HCT116 (cell line): ENCODE measurements around the gene FLCN.

Experiments
- ELF1 ChIP-seq: IDR thresholded peaks from 2 replicates; pipeline ENCODE4 v1.6.1; 2012; ENCODE audit warnings: low read depth, borderline replicate concordance
- EZH2 ChIP-seq: fragments of 200-600 bp; sonication (generic); IDR thresholded peaks from 2 replicates; pipeline ENCODE4 v1.6.1; 2017; ENCODE audit warnings: antibody characterized with exemption, mixed run types
- EZH2phosphoT487 ChIP-seq: fragments of 200-600 bp; IDR thresholded peaks from 2 replicates; pipeline ENCODE4 v1.6.1; 2018; ENCODE audit warnings: antibody characterized with exemption, borderline replicate concordance
- POLR2A ChIP-seq: IDR thresholded peaks from 2 replicates; pipeline ENCODE4 v1.7.0; 2011; ENCODE audit warnings: borderline replicate concordance; ENCODE audit not compliant: insufficient read depth, insufficient read length; ENCODE audit errors: extremely low read depth
- POLR2AphosphoS5 ChIP-seq: IDR thresholded peaks from 2 replicates; pipeline ENCODE4 v1.6.1; 2011; ENCODE audit warnings: mild to moderate bottlenecking, low read depth, low read length, moderate library complexity
- YY1 ChIP-seq: IDR thresholded peaks from 2 replicates; pipeline ENCODE4 v1.6.1; 2011; ENCODE audit warnings: low read length, low read depth, moderate library complexity, mild to moderate bottlenecking; ENCODE audit not compliant: insufficient replicate concordance; ENCODE audit errors: extremely low read depth
- TF ChIP-seq, protein P1 (sequence below), 3 experiments: fragments of 200-600 bp in 1 of 3; sonication (generic) in 1 of 3; IDR thresholded peaks in 2 of 3; conservative IDR thresholded peaks in 1 of 3; 2 replicates each; pipeline ENCODE4 v1.5.1; 2012 to 2017; ENCODE audit warnings: low read depth in 2 of 3, low read length in 2 of 3, antibody characterized with exemption in 1 of 3, borderline replicate concordance in 1 of 3, control low read depth in 1 of 3, mild to moderate bottlenecking in 1 of 3, mixed read lengths in 1 of 3, mixed run types in 1 of 3, moderate library complexity in 1 of 3; ENCODE audit not compliant: insufficient read depth in 1 of 3

DNA sequence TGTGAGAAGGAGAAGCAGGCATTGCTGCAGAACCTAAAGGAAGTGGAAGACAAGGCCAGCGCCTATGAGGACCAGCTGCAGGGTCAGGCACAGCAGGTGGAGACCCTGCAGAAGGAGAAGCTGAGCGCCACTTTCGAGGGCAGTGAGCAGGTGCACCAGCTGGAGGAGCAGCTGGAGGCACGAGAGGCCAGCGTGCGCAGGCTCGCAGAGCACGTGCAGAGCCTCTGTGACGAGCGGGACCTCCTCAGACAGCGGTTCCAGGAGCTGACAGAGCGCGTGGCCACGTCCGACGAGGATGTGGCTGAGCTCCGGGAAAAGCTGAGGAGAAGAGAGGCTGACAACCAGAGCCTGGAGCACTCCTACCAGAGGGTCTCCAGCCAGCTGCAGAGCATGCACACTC is 72.3 kb downstream of the FLCN start:
- TF ChIP-seq, protein P1, sequence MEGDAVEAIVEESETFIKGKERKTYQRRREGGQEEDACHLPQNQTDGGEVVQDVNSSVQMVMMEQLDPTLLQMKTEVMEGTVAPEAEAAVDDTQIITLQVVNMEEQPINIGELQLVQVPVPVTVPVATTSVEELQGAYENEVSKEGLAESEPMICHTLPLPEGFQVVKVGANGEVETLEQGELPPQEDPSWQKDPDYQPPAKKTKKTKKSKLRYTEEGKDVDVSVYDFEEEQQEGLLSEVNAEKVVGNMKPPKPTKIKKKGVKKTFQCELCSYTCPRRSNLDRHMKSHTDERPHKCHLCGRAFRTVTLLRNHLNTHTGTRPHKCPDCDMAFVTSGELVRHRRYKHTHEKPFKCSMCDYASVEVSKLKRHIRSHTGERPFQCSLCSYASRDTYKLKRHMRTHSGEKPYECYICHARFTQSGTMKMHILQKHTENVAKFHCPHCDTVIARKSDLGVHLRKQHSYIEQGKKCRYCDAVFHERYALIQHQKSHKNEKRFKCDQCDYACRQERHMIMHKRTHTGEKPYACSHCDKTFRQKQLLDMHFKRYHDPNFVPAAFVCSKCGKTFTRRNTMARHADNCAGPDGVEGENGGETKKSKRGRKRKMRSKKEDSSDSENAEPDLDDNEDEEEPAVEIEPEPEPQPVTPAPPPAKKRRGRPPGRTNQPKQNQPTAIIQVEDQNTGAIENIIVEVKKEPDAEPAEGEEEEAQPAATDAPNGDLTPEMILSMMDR (IDR thresholded peaks at IDR 0.05 in 2 of 3, conservative IDR thresholded peaks at IDR 0.05 in 1 of 3; ENCODE audit: borderline replicate concordance in 1 of 3, insufficient read depth in 1 of 3, low read depth in 2 of 3, low read length in 2 of 3), result no peak
- TF ChIP-seq YY1, result no peak
- TF ChIP-seq EZH2, result no peak
- TF ChIP-seq POLR2A, result no peak
- no peak for TF ChIP-seq POLR2AphosphoS5
- TF ChIP-seq EZH2phosphoT487, result no peak
- no peak for TF ChIP-seq ELF1
